GM21528 (cell line): ENCODE data around the gene DYSF.

Source experiments
- ATAC-seq: cut with Tn5 transposase; IDR thresholded peaks from one replicate; pipeline ENCODE4 v1.9.1; 2021; ENCODE audit warnings: mild to moderate bottlenecking, moderate library complexity; ENCODE audit not compliant: unreplicated experiment, low FRiP score

Gene DYSF

DNA sequence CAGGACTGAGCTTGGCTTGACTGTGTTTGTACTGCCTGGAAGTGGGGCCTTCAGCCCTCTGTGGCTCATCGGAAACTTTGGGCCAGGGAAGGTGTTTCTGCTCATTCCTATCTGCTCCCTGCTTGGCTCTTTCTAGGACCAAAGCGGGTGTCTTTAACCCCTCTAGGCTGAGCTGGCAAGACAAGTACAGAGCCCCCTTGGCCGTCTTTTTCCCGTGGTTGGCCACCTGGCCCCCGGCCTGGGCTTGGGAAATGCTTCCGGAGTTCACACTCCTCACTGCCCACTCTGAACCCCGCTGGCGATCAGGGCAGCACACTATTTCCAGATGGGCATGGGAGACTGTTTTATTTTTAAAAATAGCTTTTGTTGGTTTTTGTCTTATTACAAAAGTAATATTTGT is 243.0 kb downstream of the DYSF start:
- ATAC-seq, result no peak

DNA sequence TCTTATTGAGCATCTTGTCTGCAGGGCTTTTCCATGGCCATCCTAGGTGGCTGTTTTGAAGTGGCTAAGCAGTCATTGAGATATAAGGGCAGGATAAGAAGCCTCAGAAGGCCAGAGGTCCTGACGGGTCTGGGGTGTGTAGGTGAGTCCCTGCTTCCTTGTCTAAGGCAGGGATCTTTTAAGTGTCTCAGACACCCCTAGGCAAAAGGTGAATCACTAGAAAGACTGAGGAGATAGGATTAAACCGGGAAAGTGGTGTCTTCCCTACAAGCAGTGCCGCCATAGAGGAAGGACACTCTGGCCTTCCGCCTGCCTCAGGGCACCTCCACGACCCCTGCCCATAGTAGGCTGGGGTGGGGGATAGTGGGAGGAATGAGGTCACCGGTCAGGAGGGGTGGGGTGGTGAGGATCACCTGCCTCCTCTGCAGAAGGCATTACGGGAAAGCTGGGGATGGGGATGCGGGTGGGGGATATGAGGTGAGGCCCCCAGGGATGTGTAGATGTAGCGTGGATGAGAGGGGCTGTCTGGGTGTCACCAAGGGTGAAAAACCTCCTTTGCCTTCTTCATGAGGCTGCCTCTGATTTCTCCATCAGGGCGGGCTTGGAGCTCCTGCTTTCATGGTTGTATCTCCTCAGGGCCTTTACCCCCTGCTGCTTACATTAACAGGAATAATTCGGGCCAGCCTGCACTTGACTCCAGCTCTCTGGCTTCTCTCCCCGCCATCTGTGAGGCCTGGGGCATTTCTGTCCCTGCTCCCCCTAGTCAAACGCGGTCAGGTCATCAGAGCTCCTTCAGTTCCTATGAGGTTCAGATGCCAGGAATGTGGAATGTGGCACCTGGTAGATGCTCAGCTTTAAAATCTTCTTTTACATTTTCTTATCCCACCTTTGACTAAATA is 244.0 kb downstream of the DYSF start:
- ATAC-seq, result no peak

DNA sequence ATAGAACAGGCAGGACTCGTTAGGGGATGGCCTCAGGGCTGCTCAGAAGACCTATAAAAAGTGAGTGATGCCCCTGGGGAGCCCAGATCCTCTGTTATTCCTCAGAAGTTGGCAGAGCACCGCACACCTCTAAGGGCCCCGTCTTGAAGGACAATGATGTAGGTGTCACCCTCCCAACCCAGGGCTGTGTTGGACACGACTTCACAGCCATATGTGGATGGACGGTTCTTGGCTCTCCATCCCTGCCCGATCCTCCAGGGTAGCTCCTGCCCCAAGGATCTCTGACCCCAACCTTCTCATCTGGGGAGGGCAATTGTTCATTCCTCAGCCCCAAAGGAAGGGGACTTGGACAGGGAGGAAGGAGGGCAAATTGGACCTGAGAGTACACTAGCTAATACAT is 246.1 kb downstream of the DYSF start:
- ATAC-seq, result no peak

DNA sequence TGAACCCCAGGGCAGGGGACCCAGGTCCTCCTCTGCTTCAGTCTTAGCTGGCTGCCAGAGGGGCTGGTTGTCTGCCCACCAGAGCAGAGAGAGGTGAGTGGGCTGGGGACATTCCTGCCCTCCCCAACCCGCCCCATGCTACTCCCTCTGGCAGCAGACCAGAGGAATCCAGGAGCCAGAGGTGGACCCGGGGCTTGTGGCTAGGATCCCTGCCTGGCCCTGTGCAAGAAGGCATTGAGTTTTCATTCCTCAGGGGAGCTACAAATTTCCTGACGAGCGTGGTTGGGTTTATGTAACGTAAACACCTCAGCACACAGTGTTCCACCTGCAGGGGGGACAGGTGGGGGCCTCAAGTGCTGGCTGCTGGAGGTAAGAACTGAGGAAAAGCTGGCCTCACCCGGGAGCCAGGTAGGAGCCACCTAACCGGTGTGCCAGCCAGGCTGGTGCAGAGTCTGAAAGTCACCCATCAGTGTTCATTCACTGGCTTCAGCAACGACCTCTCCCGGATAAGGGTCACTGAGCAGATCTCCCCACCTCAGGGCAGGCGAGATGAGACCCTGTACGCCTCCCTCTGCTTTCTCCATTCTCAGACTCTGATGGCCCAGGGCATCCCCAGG is 246.8 kb downstream of the DYSF start:
- ATAC-seq, result no peak

DNA sequence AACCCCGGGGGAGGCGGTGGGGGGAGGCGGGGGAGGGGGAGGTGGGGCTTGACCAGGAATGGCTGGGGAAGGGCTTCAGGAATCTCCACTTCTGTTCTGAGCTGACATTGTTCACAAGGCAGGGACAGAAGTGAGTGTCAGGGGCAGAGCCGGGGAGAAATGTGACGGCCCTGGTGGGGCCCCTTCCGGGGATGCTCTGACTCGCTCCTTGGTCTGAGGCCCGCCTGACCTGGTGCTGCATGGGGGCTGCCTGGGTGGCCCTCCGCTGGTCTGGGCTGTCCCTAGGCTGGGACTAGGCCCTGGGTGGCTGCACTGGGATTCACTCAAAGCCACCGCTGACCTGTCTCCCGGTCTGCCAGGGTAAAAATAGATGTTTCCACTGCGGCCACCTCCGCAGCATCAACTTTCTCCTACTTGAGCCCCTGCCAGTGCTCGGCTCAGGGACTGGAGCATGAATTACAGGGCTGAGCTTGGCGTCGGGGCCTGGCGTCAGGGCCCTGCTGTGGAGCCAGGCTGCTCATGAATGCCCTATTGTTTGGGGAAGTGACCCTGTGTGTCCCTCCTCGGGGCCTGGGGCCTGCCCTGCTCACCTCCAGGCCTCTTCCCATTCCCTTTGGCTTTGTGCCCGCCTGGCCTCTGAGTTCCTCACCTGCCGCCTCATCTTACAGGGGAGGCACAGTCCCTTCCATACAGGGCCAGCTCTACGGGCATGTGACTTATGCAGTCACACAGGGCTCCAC is 247.5 kb downstream of the DYSF start:
- ATAC-seq, result no peak

DNA sequence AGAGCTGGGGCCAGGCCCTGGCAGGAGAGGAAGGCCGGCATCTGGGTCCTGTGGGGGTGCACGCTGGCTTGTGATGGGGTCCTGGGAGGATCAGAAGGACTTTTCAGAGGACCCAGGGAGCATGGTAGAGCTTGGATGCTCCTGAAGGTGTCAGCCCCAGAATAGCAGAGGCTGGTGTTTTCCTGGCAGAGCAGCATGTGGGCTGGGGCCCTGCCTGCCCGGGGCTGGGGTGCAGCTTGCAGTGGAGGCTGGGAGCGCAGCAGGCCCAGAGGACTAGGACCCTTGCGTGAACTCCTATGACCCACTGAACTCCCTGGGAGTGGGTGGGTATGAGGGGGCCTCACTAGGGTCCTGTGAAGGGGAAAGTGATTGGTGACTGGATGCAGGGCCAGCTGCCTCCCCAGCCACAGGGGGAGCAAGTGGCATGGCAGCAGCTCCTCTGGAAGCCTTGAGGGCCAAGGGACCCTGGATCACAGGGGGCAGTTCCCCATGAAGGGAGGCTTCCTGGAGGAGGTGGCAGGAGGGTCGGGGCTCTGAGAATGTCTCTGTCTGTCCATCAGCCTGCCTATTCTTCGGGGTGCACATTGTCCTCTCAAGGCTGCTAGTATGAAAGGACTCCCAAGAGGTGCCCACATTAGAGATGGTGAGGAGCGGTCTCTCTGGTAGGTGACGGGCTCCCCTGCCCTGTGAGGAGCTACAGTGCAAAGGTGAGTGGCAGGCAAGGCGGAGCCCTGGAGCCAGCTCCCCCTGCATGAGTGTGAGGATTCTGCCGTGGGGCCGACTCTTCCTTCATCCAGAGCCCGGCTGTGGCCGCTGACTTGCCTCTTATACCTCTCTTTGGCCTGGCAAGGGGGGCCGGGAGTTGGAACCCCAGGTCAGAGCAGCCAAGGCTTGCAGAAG is 249.0 kb downstream of the DYSF start:
- ATAC-seq, result no peak

DNA sequence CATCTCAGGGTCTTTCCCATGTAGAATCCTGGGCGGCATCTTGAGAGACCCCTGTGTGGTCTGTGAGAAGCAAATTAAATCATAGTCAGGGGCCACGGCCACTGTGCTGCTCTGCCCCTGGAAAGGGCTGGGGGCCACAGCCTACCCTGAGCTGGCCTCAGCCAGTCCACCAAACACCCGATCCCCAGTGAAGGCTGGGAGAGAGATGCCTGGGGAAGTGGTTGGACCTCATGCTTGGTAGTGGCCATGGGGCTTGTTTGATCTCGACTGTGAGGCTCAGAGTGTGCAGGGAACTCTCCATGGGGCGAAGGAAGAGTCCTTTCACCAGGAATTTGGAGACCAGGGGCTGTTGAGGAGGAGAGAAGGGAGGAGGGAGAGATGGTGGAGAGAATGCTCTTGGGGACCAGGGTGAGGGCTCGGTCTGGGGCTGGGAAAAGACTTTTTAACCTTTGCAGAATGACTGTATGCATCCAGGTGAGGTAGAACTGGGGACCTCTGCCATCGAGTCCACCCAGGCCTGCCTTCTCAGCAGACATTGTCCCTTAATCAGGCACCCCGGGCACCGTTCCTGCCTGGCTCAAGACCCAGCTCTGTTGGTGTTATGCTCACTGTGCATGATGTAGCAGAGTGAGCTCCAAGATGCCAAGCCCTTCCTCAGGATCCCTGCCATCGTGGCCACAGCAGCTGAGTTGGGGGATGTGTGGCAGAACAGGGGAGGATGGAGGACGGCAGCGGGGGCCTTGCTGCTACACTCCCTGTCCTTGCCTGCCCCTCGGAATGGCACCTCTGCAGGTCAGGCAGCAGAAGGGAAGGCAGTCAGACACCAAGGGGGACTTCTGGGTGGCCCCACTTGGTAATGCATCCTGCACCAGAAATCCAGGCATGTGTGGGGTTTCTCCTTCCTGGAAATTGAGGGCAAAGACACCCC is 249.9 kb downstream of the DYSF start:
- no peak for ATAC-seq

DNA sequence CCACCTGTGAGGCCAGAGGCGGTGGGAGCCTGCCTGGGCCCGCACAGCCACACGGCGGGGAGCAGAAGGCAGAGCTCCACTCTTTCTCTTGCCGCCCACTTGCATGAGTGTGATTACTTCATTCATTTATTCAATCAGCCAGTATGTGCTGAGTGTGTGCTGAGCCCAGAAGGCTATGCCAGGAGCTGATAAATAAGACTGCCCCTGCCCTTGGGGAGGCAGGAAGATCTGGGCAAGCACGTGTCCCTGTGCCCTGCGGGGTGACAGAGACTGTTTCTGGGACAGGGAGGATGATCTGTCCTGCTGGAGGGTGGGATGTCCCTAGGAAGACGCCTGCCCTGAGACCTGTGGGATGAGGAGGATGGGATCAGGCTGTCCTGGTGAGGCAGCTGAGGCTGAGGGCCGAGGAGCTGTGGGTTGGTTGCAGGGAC is 250.8 kb downstream of the DYSF start:
- ATAC-seq, result no peak

DNA sequence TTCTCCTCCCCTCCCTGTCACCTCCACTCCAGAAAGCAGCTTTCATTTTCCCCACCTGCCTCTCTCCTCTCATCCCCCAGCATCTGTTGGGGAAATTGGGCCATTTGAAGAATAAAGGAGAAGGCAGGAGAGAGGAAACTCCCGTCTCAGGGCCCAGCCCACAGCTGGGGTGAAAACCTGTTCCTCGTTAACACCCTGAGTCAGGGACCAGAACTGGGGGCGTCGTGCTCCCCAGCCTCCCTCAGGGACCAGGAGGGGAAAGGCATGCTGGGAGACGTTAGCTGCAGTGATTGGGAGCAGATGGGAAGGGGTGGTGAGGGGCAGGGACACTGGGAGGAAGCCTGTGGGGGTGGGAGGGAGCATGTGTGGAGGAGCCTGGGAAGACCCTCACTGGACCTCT is 251.3 kb downstream of the DYSF start:
- no peak for ATAC-seq

DNA sequence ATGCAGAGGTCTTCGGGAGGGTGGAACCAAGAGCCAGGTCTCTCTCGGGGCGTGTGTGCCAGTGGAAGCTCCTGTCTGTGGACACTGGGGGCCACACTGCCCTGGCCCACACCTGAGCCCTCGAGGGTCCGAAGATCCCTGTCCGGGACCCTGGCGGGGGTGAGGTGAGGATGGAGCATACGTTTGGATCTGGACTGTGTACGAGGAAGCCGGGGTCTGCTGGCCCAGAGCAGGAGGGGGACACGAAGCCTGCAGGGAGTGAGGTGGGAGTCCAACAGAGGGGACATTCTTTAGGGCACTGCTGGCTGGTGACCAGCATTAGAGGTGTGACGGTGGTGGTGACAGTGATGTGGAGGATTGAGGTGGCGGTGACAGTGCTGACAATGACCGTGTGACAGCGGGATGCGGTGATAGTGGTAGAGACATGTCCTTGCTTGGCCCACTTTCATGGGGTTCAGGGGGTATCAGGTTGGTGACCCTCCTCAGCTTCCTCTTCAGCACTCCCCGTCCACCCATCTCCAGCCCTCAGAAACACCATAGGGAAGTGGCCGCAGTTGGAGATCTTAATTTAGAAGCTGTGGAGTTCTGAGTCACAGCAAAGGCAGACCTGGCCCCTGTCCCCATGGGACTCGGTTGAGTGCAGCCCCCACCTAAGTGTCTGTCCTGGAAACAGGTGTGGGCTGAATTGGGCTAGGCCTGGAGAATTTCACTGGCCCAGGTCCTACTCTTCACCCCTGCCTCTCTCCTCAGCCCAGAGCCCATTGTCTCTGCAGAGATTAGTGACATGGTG is 252.0 kb downstream of the DYSF start:
- no peak for ATAC-seq

DNA sequence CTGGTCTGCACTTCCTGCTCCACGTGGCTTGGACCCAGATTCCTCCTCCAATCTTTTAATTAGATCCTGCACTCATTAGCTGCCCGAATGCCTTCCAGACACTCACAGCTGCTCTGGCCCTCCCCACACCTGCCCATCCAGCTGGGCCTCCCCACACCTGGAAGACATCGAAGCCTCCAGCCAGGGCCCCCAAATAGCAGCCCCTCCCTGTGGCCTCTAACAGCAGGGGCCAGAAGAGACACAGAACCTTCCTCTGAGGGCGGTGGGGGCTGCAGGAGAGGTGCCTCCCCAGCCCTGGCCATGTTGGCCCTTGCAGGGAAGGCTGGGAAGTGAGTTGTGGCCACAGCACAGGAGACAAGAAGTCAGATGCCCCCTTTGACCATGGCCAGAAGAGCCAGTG is 252.8 kb downstream of the DYSF start:
- ATAC-seq, result no peak

DNA sequence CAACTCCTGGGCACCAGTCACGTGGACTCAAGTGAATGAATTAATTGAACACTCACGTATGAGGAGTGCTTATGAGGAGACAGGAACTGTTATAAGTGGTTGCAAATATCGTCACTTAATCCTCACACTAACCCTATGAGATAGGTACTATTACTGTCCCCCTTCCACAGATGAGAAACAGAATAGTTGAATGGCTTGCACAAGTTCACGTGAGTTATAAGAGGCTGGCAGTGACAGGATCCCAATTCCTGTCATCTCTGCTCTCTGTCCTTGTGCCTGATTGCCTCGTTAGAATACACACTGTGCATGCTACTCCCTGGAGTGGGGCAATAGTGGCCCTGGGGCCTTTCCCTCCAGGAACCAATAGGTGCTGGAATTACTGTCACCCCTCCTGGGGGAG is 253.5 kb downstream of the DYSF start:
- ATAC-seq, result no peak

DNA sequence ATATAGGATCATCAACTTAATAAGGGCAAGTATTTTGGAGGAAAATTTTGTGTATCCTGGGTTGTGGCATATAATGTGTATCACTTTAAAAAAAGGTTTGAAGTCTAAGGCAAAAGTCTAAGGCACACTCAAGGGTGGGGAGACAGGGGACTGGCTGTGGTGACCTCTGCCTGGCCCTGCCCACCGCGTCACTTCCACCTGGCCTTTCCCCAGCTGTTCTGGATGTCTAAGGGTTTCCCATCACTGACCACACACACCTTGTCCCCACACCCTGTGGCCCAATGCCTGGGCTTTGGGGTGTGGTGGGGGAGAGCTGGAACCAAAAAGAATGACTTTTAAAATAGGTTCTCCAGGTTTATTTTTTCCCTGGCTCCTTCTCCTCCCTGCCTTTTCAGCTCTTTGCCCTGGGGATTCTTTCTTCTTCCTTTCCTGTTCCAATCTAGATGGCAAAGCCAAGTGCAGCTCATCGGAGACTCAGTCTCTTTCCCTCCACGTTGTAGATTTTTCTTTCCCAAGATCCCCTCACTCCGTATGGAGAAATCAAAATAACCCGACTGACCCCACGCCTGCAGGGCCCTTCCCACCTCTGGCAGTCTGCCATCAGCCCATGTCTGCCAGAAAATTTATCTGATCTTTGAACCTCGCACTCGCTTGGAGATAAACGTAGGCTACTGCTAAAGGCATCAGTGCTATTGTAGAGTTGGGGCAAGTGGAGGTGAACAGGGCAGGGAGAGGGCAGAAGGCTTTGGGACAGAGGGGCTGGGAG is 257.2 kb downstream of the DYSF start:
- no peak for ATAC-seq

DNA sequence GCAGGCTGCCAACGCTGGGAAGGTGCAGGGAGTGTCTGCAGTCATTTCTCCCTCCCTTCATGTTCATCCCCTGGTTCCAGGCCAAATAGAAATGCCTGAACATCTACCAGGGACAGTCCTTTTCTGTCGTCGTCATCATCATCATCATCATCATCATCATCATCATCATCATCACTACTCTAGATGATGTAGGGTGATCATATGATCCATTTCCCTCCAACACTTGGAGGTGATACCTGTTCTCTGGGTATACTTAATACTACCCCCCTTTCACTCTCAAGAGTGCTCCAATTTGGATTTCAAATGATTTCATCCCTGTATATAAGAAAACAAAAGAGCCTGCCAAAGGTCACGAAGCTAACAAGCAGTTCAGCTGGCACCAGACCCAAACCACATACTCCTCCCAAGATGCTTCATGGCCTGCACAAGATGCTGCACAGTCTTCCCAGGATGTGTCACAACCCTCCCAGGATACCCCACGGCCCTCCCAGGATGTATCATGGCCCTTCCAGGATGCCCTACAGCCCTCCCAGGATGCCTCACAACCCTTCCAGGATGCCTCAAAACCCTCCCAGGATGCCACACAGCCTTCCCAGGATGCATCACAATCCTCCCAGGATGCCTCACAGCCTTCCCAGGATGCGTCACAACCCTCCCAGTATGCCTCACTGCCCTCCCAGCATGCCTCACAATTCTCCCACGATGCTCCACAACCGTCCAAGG is 257.9 kb downstream of the DYSF start:
- no peak for ATAC-seq

DNA sequence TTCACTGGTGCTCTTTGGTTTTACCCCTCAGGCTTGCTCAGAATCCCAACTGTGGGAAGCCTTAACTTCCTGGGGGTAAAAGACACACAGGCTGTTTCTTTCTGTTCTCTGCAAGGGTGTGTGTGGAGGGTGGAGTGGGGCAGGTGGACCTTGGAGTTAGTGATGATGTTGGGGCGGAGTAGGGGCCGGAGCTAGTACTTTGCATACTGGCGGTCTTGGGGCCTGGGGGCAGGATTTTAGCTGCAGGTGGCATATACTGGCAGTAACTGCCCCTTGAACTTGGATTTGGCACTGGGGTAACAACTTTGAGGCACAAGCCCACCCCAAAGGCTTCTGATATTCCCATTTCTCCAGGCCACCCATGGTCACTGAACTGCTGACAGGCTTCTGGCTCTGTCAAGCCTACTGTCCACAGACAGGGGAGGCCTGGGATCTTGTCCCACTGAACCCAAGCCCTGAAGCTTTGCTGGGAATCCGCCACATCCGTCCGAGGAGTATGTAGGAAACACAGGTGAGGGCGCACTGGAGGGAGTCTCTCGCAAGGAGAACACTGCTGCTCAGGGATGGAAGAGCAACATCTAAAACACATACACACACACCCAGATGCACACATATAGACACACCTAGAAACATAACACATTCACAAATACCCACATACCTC is 258.9 kb downstream of the DYSF start:
- ATAC-seq, result no peak
